ENCODE results near the gene TMEM143.
"Not testable (repeated sequence)": the region's sequence is repeated elsewhere in the genome, so short reads cannot be mapped to it uniquely, and the experiment has no call there.

TMEM143 gene

DNA sequence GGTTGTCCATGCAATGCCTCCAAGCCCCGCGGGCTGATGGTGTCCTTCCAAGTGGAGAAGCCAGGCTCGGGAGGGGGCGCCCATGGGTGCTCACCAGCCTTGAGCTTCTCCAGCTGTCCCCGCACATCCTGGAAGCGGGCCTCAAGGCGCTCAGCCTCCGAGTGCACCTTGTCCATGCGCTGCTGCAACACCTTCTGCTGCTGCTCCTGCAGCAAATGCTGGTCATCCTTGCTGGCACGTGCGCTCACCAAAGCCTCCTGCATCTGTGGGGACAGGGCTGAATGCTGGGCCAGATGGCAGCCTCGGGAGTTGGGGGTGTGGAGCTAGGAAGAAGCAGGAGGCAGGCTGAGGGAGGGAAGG is 61.2 kb downstream of the TMEM143 start:
- no peak overlapping the region for H3K4me3 ChIP-seq (ENCODE audit: insufficient read length, low read depth)
- DNase-seq (ENCODE audit: low read depth, low spot score): no peak
- no peak for TF ChIP-seq YY1 (IDR thresholded peaks at IDR 0.05; ENCODE audit: insufficient read depth, insufficient read length)
- TF ChIP-seq SUZ12 (IDR thresholded peaks at IDR 0.05; ENCODE audit: extremely low read depth, insufficient read depth, insufficient read length): no peak
- no peak for TF ChIP-seq ZNF274 (IDR thresholded peaks at IDR 0.05; ENCODE audit: low read depth, low read length)
- H3K9me3 ChIP-seq (ENCODE audit: insufficient read depth, low read length): no peaks in the 10 kb centered on the region
- H3K9ac ChIP-seq (ENCODE audit: insufficient read length, low read depth): no peak overlapping the region
- no peaks in the 10 kb centered on the region for H3K4me1 ChIP-seq (ENCODE audit: insufficient read depth, insufficient read length)
- no peaks in the 10 kb centered on the region for H3K27me3 ChIP-seq (ENCODE audit: insufficient read depth, insufficient read length)
- no peaks in the 10 kb centered on the region for H3K36me3 ChIP-seq (ENCODE audit: insufficient read depth, insufficient read length, low read length)

DNA sequence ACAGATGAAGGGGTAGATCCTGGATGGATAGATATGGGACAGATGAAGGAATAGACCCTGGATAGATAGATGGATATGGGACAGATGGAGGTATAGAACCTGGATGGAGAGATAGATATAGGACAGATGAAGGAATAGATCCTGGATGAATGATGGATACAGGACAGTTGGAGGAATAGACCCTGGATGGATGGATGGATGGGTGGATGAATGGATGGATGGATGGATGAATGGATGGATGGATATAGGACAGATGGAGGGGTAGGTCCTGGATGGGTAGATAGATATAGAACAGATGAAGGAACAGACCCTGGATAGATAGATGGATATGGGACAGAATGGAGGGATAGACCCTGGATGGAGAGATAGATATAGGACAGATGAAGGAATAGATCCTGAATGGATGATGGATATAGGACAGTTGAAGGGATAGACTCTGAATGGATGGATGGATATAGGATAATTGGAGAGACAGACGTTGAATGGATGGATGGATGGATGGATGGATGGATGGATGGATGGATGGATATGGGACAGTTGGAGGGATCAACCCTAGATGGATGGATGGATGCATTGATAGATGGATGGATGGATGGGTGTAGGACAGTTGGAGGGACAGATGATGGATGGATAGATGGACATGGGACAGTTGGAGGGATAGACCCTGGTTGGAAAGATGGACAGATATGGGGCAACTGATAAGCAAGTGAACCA is 61.7 kb downstream of the TMEM143 start:
- Histone ChIP-seq H3K9me3 (ENCODE audit: insufficient read depth, low read length) (no peaks in the 10 kb centered on the region), H3K4me3 (ENCODE audit: insufficient read length, low read depth) (no peak overlapping the region), H3K9ac (ENCODE audit: insufficient read length, low read depth) (no peak overlapping the region), H3K36me3 (ENCODE audit: insufficient read depth, insufficient read length, low read length) (no peaks in the 10 kb centered on the region), H3K4me1 (ENCODE audit: insufficient read depth, insufficient read length) (peaks cover 2% of the 10 kb centered on the region), H3K27me3 (ENCODE audit: insufficient read depth, insufficient read length) (no peaks in the 10 kb centered on the region)
- TF ChIP-seq SUZ12 (IDR thresholded peaks at IDR 0.05; ENCODE audit: extremely low read depth, insufficient read depth, insufficient read length) (no peak), YY1 (IDR thresholded peaks at IDR 0.05; ENCODE audit: insufficient read depth, insufficient read length) (no peak), ZNF274 (IDR thresholded peaks at IDR 0.05; ENCODE audit: low read depth, low read length) (no peak)
- DNase-seq (ENCODE audit: low read depth, low spot score): no peak

DNA sequence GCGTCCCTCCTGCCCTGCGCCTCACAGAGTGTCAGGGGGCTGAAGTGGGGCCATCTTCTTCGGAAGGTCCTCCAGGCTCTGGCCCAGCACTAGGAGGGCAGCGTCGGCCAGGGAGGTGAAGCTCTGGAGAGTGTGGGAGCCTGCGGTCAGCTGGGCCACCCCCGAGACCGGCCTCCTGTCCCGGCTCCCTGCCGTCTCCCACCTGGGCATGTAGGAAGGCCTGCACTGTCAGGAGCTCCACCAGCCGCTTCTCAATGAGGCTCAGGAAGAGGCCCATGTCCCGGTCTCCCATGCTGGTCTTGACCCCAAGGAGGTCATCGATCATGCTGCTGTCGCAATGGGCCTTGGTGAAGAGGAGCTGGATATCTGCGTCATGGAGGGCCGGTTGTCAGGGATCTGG is 65.8 kb downstream of the TMEM143 start:
- Histone ChIP-seq H3K4me1 (ENCODE audit: insufficient read depth, insufficient read length) (peaks cover 7% of the 10 kb centered on the region), H3K9ac (ENCODE audit: insufficient read length, low read depth) (no peak overlapping the region), H3K4me3 (ENCODE audit: insufficient read length, low read depth) (no peak overlapping the region), H3K9me3 (ENCODE audit: insufficient read depth, low read length) (no peaks in the 10 kb centered on the region), H3K36me3 (ENCODE audit: insufficient read depth, insufficient read length, low read length) (no peaks in the 10 kb centered on the region), H3K27me3 (ENCODE audit: insufficient read depth, insufficient read length) (no peaks in the 10 kb centered on the region)
- DNase-seq (ENCODE audit: low read depth, low spot score): no peak
- TF ChIP-seq ZNF274 (IDR thresholded peaks at IDR 0.05; ENCODE audit: low read depth, low read length) (no peak), YY1 (IDR thresholded peaks at IDR 0.05; ENCODE audit: insufficient read depth, insufficient read length) (no peak), SUZ12 (IDR thresholded peaks at IDR 0.05; ENCODE audit: extremely low read depth, insufficient read depth, insufficient read length) (no peak)

DNA sequence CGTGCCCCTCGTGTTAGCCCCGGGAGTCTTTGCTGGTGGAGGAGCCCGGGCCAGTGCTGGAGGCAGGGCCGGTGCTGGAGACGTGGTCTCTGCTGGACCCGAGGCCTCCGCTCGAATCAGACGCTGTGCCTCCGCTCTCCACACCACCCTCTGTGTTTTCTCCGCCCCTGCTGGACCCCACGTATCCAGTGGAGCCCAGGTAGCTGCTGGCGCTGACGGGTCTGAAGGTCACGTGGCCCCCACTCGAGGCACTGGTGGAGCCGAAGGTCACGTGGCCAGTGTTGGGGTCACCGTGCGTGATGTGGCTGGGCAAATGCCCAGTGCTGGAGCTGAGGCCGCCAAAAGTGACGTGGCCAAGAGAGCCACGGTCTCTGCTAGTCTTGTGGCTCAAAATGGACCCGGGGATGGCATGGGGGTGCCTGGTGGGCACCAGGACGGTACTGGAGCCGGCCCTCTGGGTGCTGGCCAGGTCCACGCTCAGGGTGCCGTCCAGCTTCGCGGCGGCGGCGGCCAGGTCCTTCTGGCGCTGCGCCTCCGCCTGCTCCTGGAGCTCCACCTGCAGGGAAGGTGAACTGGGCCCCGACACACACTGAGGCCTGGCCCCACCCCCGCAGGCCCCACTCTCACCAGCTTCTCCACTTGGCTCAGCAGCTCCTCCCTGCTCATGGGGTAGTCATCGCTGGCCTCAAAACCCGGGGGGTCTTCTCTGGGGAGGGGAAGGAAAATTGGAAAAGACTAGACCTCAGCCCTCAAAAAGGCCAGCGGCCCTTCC is 66.6 kb downstream of the TMEM143 start:
- H3K4me1 ChIP-seq (ENCODE audit: insufficient read depth, insufficient read length): peaks cover 11% of the 10 kb centered on the region
- no peaks in the 10 kb centered on the region for H3K36me3 ChIP-seq (ENCODE audit: insufficient read depth, insufficient read length, low read length)
- no peak overlapping the region for H3K4me3 ChIP-seq (ENCODE audit: insufficient read length, low read depth)
- DNase-seq (ENCODE audit: low read depth, low spot score): no peak
- TF ChIP-seq YY1 (IDR thresholded peaks at IDR 0.05; ENCODE audit: insufficient read depth, insufficient read length) (no peak), SUZ12 (IDR thresholded peaks at IDR 0.05; ENCODE audit: extremely low read depth, insufficient read depth, insufficient read length) (no peak)
- no peak overlapping the region for H3K9ac ChIP-seq (ENCODE audit: insufficient read length, low read depth)
- no peaks in the 10 kb centered on the region for H3K9me3 ChIP-seq (ENCODE audit: insufficient read depth, low read length)
- H3K27me3 ChIP-seq (ENCODE audit: insufficient read depth, insufficient read length): no peaks in the 10 kb centered on the region

DNA sequence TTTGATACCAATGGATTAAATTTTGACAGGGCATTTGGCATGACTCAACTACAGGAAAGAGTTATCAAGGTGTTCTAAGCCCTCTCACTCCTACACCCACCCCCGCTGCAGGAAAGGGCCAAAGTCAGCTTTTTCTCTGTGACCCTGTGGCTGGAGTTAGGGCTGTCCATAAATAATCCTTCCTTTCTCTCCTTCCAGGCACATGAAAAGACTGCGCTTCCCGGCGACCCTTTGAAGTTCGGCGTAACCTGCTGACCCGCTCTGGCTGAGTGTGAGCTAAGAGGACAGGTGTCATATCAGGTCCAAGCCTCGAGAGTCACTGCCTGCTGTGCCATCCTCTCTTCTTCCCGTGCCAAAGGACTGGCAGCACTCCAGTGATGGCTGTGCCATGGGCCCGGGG is 68.3 kb downstream of the TMEM143 start:
- TF ChIP-seq ZNF274 (IDR thresholded peaks at IDR 0.05; ENCODE audit: low read depth, low read length): no peak
- TF ChIP-seq YY1 (IDR thresholded peaks at IDR 0.05; ENCODE audit: insufficient read depth, insufficient read length): no peak
- no peak for TF ChIP-seq SUZ12 (IDR thresholded peaks at IDR 0.05; ENCODE audit: extremely low read depth, insufficient read depth, insufficient read length)
- peaks cover 11% of the 10 kb centered on the region for H3K4me1 ChIP-seq (ENCODE audit: insufficient read depth, insufficient read length)
- no peaks in the 10 kb centered on the region for H3K9me3 ChIP-seq (ENCODE audit: insufficient read depth, low read length)
- H3K36me3 ChIP-seq (ENCODE audit: insufficient read depth, insufficient read length, low read length): no peaks in the 10 kb centered on the region
- DNase-seq (ENCODE audit: low read depth, low spot score): no peak
- no peak overlapping the region for H3K4me3 ChIP-seq (ENCODE audit: insufficient read length, low read depth)
- H3K27me3 ChIP-seq (ENCODE audit: insufficient read depth, insufficient read length): no peaks in the 10 kb centered on the region
- H3K9ac ChIP-seq (ENCODE audit: insufficient read length, low read depth): no peak overlapping the region

DNA sequence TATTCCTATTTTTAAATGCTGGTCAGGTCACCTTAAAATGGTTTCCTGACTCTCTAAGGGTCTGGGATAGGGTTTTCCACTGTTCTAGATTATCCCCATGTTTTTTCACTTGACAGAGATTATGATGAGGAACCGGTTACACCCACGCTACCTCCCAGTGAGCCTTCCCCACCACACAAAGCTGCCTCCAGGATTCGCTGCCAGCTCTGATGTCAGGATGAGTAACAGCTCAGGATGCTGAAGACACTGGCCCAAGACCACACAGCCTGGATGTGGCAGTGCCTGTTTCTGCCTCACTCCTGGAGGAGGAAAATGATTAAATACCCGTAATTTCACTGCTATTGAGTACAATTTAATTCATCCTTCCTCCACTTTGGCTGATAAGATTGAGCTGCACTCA is 70.9 kb downstream of the TMEM143 start:
- H3K4me3 ChIP-seq (ENCODE audit: insufficient read length, low read depth): no peak overlapping the region
- peaks cover 11% of the 10 kb centered on the region for H3K4me1 ChIP-seq (ENCODE audit: insufficient read depth, insufficient read length)
- no peaks in the 10 kb centered on the region for H3K9me3 ChIP-seq (ENCODE audit: insufficient read depth, low read length)
- H3K9ac ChIP-seq (ENCODE audit: insufficient read length, low read depth): no peak overlapping the region
- TF ChIP-seq SUZ12 (IDR thresholded peaks at IDR 0.05; ENCODE audit: extremely low read depth, insufficient read depth, insufficient read length) (no peak), YY1 (IDR thresholded peaks at IDR 0.05; ENCODE audit: insufficient read depth, insufficient read length) (no peak), ZNF274 (IDR thresholded peaks at IDR 0.05; ENCODE audit: low read depth, low read length) (no peak)
- no peaks in the 10 kb centered on the region for H3K27me3 ChIP-seq (ENCODE audit: insufficient read depth, insufficient read length)
- DNase-seq (ENCODE audit: low read depth, low spot score): no peak
- no peaks in the 10 kb centered on the region for H3K36me3 ChIP-seq (ENCODE audit: insufficient read depth, insufficient read length, low read length)

DNA sequence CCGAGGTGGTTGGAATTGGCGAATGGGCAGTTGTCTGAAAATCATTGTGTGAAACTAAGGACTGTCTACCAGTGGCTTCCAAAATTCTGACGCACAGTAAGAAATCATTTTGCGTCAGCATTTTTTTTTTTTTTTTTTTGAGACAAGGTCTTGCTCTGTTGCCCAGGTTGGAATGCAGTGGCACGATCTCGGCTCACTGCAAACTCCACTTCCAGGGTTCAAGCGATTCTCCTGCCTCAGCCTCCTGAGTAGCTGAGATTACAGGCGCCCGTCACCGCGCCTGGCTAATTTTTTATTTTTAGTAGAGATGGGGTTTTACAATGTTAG is 72.3 kb downstream of the TMEM143 start:
- H3K4me3 ChIP-seq (ENCODE audit: insufficient read length, low read depth); DNase-seq (ENCODE audit: low read depth, low spot score); H3K27me3 ChIP-seq (ENCODE audit: insufficient read depth, insufficient read length); H3K4me1 ChIP-seq (ENCODE audit: insufficient read depth, insufficient read length); H3K9me3 ChIP-seq (ENCODE audit: insufficient read depth, low read length); H3K9ac ChIP-seq (ENCODE audit: insufficient read length, low read depth); H3K36me3 ChIP-seq (ENCODE audit: insufficient read depth, insufficient read length, low read length): not testable (repeated sequence)

Measured in NT2/D1 (cell line).